ENCODE measurements around the gene AHSA1.

DNA sequence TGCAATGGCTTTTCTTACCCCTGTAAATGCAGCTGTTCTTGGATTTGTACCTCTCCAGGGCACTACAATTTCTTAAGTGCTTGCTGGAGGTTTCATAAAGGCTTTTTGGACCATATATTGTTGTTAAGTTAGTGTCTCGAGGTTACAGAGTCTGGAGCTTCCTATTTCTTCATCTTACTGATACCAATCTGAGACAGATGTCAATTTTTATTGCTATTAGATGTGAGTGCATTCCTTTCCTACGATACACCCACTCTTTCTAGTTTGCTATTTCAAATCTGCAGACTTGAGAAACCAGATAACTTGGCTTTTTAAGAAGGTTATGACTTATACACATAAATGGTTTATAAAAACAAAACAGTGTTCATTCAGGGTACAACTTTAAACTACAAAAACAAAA lies 36.7 kb upstream of the AHSA1 start:
- TF ChIP-seq, protein P1, sequence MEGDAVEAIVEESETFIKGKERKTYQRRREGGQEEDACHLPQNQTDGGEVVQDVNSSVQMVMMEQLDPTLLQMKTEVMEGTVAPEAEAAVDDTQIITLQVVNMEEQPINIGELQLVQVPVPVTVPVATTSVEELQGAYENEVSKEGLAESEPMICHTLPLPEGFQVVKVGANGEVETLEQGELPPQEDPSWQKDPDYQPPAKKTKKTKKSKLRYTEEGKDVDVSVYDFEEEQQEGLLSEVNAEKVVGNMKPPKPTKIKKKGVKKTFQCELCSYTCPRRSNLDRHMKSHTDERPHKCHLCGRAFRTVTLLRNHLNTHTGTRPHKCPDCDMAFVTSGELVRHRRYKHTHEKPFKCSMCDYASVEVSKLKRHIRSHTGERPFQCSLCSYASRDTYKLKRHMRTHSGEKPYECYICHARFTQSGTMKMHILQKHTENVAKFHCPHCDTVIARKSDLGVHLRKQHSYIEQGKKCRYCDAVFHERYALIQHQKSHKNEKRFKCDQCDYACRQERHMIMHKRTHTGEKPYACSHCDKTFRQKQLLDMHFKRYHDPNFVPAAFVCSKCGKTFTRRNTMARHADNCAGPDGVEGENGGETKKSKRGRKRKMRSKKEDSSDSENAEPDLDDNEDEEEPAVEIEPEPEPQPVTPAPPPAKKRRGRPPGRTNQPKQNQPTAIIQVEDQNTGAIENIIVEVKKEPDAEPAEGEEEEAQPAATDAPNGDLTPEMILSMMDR (conservative IDR thresholded peaks at IDR 0.05; ENCODE audit: low read depth, low read length), result no peak
- TF ChIP-seq EZH2 (IDR thresholded peaks at IDR 0.05; ENCODE audit: borderline replicate concordance, low read depth, low read length, poor library complexity, severe bottlenecking), result no peak

All from A673 (cell line).